Measurements from ENCODE around the gene HMCN2.

GRCh38 chr9:130410443-130410842, 144.9 kb downstream of the HMCN2 start:
- TF ChIP-seq CTCF (IDR thresholded peaks at IDR 0.05) (no peak), GABPA (IDR thresholded peaks at IDR 0.05; ENCODE audit: low read depth) (no peak), REST (IDR thresholded peaks at IDR 0.05; ENCODE audit: low read depth, low read length) (no peak), POLR2AphosphoS5 (IDR thresholded peaks at IDR 0.05; ENCODE audit: low read depth, low read length) (no peak)
